IgD-negative memory B cell (primary cell): ENCODE data around the gene FBXL17. TPM values are rescaled to one million over a fixed set of nuclear protein-coding genes. Genes with fewer than 3 reads are reported as not detected.
A peak's percentile ranks its signal among the peaks of the same experiment; 100 is the strongest.
"Not testable (repeated sequence)": the region's sequence is repeated elsewhere in the genome, so short reads cannot be mapped to it uniquely, and the experiment has no call there.

ENCODE experiments used
- H3K27ac Mint-ChIP-seq, 3 donors: one replicate each; pipeline ENCODE4 v1.8.0; 2020 to 2022; ENCODE audit warnings: mild to moderate bottlenecking in 3 of 3, mixed read lengths in 3 of 3, moderate library complexity in 1 of 3
- H3K27me3 Mint-ChIP-seq: one replicate; pipeline ENCODE4 v1.8.0; 2021; ENCODE audit warnings: mixed read lengths
- H3K36me3 Mint-ChIP-seq: one replicate; pipeline ENCODE4 v1.8.0; 2020; ENCODE audit warnings: mild to moderate bottlenecking, mixed read lengths
- H3K4me1 Mint-ChIP-seq, 3 donors: one replicate each; pipeline ENCODE4 v1.8.0; 2020 to 2022; ENCODE audit warnings: mixed read lengths in 3 of 3, mild to moderate bottlenecking in 1 of 3
- H3K4me3 Mint-ChIP-seq, 4 donors: one replicate each; pipeline ENCODE4 v1.8.0; 2020 to 2022; ENCODE audit warnings: mild to moderate bottlenecking in 4 of 4, mixed read lengths in 4 of 4, moderate library complexity in 3 of 4
- H3K9me3 Mint-ChIP-seq, 3 donors: one replicate each; pipeline ENCODE4 v1.8.0; 2020 to 2021; ENCODE audit warnings: mixed read lengths in 3 of 3, mild to moderate bottlenecking in 1 of 3
- polyA plus RNA-seq: library from polyadenylated mRNA; unstranded; fragments of 300-500 nt; fragmentation: Illumina TruSeq; gene quantifications from one replicate; pipeline ENCODE4 v1.2.3, GENCODE V29; 2021

The FBXL17 gene
- polyA plus RNA-seq, 1 donor from 2014 or later, result 4.7 TPM

DNA sequence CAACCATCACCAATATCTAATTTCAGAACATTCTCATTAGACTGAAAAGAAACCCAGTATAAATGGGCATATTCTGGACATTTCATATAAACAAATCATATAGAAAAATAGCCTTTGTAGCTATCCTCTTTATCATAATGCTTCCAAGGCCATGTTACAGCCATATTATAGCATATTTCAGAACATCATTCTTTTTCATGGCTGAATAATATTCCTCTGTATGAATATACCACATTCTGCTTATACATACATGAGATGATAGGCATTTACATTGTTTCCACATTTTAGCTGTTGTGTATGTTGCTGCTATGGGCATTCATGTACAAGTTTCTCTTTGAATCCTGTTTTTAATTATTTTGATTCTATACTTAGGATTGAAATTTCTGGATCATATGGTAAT, 167.0 kb downstream of the FBXL17 start:
- Mint-ChIP-seq H3K9me3 (peaks cover 3 to 10% (median 6%) of the 10 kb centered on the region in 3 donors), H3K4me1 (no peaks in the 10 kb centered on the region), H3K36me3 (peaks cover 25% of the 10 kb centered on the region), H3K27me3 (no peaks in the 10 kb centered on the region), H3K4me3 (no peak overlapping the region), H3K27ac (no peak overlapping the region)

DNA sequence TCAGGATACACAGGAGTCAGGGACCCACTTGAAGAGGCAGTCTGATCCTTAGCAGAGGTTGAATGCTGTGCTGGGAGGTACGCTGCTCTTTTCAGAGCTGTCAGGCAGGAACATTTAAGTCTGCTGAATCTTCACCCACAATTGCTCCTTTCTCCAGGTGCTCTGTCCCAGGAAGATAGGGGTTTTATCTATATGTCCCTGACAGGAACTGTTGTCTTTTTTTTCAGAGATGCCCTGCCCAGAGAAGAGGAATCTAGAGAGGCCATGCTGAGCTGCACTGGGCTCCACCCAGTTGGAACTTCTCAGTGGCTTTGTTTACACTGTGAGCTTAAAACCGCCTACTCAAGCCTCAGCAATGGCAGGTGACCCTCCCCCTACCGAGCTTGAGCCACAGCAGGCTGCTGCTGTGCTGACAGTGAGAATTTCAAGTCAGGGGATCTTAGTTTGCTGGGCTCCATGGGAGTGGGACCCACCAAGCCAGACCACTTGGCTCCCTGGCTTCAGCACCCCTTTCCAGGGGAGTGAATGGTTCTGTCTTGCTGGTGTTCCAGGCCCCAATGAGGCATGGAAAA, 169.0 kb downstream of the FBXL17 start:
- Mint-ChIP-seq H3K27ac (no peak overlapping the region), H3K36me3 (peaks cover 16% of the 10 kb centered on the region), H3K4me1 (peaks cover 0 to 4% (median under 1%) of the 10 kb centered on the region in 3 donors), H3K4me3 (no peak overlapping the region), H3K9me3 (peaks cover 4 to 10% (median 4%) of the 10 kb centered on the region in 3 donors), H3K27me3 (no peaks in the 10 kb centered on the region)

DNA sequence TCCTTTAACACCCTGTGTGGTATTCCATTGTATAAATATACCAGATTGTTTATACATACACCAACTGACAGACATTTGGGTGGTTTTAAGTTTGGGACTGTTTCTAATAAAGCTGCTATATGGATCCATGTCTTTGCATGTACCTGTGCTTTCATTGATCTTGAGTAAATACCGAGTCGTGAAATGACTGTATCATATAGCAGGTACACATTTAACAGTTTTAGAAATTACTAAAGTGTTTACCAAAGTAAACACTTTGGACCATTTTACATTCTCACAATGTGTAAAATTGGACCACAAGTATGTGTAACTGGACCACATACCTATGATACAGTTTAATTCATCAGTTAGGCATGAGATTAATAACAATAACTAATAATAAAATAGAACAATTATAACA, 175.2 kb downstream of the FBXL17 start:
- peaks cover 0 to 4% (median 2%) of the 10 kb centered on the region in 3 donors for H3K9me3 Mint-ChIP-seq
- H3K36me3 Mint-ChIP-seq, result no peaks in the 10 kb centered on the region
- H3K27ac Mint-ChIP-seq, result no peak overlapping the region

DNA sequence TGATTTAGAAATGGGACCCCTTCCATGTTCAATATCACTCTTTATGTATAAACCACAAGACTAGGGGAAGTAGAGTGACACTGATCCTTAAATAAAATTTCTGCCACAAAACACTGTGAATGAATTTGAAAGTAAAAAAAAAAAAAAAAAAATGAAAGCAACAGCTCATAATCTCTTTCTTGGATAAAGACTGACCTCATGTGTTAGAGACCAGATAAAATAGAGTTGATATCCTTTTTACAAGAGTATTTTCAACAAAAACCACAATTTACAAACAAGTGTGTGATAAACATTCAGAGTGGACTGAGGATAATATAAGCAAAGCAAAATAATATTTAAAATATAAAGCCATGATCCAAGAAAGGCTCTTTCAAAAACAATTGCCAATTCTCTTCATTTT, 180.2 kb downstream of the FBXL17 start:
- H3K27ac Mint-ChIP-seq, result no peak overlapping the region
- H3K9me3 Mint-ChIP-seq, result no peaks in the 10 kb centered on the region
- H3K4me3 Mint-ChIP-seq, result no peak overlapping the region
- no peaks in the 10 kb centered on the region for H3K27me3 Mint-ChIP-seq
- no peaks in the 10 kb centered on the region for H3K36me3 Mint-ChIP-seq
- no peaks in the 10 kb centered on the region for H3K4me1 Mint-ChIP-seq

More for the DNA sequence above, 175.2 kb downstream of the FBXL17 start:
- H3K4me3 Mint-ChIP-seq, result no peak overlapping the region
- H3K27me3 Mint-ChIP-seq, result no peaks in the 10 kb centered on the region
- H3K4me1 Mint-ChIP-seq, result peaks cover 0 to 5% (median 4%) of the 10 kb centered on the region in 3 donors

DNA sequence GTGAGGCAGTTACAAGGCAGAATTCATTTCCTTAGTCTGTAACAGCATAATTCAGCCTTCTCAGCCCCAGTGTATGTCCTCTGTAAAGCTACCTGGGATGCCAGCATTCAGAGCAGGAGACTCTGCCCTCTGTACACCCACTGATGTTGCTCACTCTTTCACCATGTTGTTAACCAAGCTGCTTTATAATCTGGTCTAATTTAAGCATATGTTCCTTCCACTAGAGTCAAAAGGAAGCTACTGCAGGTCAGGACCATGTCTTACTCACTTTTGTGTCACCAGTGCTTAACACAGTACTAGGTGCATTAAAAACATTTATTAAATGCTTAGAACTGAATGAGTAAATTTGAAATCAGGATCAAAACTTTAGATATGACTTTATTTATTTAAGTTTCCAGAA, 185.6 kb downstream of the FBXL17 start:
- H3K9me3 Mint-ChIP-seq, result no peaks in the 10 kb centered on the region
- no peak overlapping the region for H3K4me3 Mint-ChIP-seq
- no peaks in the 10 kb centered on the region for H3K4me1 Mint-ChIP-seq
- H3K36me3 Mint-ChIP-seq, result no peaks in the 10 kb centered on the region
- no peak overlapping the region for H3K27ac Mint-ChIP-seq
- H3K27me3 Mint-ChIP-seq, result no peaks in the 10 kb centered on the region

DNA sequence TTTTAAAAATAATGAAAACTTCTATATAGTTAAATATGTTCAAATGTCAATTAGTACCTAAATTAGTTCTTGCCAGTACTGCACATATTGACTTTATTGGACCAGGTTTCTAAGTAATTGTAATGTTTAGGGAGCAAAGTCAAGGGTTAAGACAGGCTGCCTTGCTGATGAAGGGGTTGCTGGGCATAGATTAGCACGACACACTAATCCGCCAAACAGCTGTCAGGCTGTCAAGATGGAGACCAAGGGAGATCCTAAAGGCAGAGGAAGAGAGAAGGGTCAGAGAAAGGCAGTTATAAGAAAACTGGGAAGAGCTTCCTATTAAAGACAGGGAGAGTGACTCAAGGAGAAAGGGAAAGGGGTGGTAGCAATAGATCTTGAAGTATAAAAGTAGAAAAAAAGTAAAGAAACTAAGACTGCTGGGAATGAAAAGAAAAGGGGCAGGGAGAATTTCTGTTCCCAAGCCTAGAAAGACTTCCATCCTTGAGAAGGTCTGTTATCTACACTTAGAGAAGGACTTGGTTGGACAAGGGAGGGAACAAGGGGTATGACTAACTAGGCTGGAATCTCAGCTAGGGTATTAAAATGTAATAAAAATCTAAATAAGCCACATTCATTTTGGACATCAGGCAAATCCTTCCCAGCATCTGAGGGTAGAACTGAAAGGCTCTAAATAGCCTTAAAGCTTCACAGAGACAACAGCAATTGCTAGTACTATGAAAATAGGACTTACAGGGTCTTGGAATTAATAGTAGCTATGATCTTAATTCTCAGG, 188.7 kb downstream of the FBXL17 start:
- no peak overlapping the region for H3K4me3 Mint-ChIP-seq
- H3K9me3 Mint-ChIP-seq, result no peaks in the 10 kb centered on the region
- no peaks in the 10 kb centered on the region for H3K27me3 Mint-ChIP-seq
- H3K27ac Mint-ChIP-seq, result peak overlapping the region in 1 of 3 donors; percentile 69
- H3K4me1 Mint-ChIP-seq, result no peaks in the 10 kb centered on the region
- peaks cover 7% of the 10 kb centered on the region for H3K36me3 Mint-ChIP-seq

DNA sequence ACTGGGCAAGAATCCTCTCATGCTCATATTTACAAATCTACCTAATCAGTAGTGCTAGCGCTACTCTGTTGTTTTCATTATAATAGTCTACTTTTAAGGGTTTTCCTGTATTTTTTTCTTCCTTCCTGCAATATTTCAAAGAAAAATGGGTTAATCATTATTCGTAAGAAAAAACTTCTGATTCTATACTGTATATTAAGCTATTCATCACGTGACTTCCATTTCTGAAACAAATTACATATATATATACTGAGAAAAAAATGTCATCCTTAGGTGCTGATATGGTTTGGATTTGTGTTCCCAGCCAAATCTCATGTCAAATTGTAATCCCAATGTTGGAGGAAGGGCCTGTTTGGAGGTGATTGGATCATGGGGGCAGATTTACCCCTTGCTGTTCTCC, 197.0 kb downstream of the FBXL17 start:
- H3K36me3 Mint-ChIP-seq, result peaks cover 16% of the 10 kb centered on the region
- no peaks in the 10 kb centered on the region for H3K4me1 Mint-ChIP-seq
- H3K27me3 Mint-ChIP-seq, result no peaks in the 10 kb centered on the region
- H3K27ac Mint-ChIP-seq, result no peak overlapping the region
- H3K9me3 Mint-ChIP-seq, result no peaks in the 10 kb centered on the region
- no peak overlapping the region for H3K4me3 Mint-ChIP-seq

DNA sequence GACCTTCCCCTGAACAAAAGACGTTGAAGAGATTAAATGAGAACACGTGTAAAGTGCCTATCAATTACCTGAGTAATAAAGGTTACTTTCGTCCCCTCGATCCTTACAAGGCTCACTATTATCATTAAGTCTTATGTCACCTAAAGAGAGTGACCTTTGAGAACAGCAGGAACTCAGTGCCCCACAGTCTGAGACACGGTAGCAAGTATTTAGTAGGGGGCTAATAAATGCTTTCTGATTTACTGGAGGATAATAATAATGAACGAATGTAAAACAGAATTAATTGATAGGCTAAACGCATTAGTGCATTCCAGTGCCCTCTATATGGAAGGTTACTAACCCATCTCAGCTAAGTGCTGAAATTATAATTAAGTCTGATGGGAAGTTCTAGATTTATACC, 199.9 kb downstream of the FBXL17 start:
- peaks cover 11% of the 10 kb centered on the region for H3K36me3 Mint-ChIP-seq
- H3K4me3 Mint-ChIP-seq, result no peak overlapping the region
- H3K9me3 Mint-ChIP-seq, result no peaks in the 10 kb centered on the region
- no peaks in the 10 kb centered on the region for H3K4me1 Mint-ChIP-seq
- H3K27ac Mint-ChIP-seq, result no peak overlapping the region
- no peaks in the 10 kb centered on the region for H3K27me3 Mint-ChIP-seq

DNA sequence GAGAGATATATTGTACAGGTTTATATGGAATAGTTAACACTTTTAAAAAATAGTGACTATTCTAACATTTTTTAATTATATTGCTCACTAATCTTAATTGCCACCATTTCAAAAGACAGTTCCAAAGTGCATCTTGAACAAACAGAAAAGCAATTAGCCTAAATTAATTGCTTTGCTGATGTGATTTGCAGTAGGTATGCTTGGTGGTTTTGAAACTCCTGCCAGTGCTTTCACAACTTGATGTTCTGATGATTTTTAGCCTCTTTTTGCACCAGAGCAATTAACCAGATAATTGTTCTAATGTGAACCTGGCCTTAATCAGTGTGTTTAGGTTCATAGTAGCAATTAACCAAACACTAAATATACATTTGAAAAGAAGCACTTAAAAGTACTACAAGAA, 207.6 kb downstream of the FBXL17 start:
- Mint-ChIP-seq H3K4me1 (peaks cover 0 to 1% (median 0%) of the 10 kb centered on the region in 3 donors), H3K36me3 (peaks cover 8% of the 10 kb centered on the region), H3K27me3 (no peaks in the 10 kb centered on the region), H3K9me3 (no peaks in the 10 kb centered on the region), H3K4me3 (no peak overlapping the region), H3K27ac (no peak overlapping the region)

DNA sequence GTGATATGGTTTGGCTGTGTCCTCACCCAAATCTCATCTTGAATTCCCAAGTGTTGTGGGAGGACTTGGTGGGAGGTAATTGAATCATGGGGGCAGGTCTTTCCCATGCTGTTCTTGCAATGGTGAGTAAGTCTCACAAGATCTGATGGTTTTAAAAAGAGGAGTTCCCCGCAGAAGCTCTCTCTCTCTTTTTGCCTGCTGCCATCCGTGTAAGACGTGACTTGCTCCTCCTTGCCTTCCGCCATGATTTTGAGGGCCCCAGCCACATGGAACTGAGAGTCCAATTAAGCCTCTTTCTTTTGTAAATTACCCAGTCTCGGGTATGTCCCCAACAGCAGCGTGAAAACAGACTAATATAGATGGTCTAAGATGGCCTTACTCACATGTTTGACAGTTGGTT, 210.1 kb downstream of the FBXL17 start:
- H3K27me3 Mint-ChIP-seq, result no peaks in the 10 kb centered on the region
- peaks cover 8% of the 10 kb centered on the region for H3K36me3 Mint-ChIP-seq
- H3K27ac Mint-ChIP-seq, result no peak overlapping the region
- H3K4me3 Mint-ChIP-seq, result no peak overlapping the region
- peaks cover 0 to 1% (median 0%) of the 10 kb centered on the region in 3 donors for H3K4me1 Mint-ChIP-seq
- H3K9me3 Mint-ChIP-seq, result no peaks in the 10 kb centered on the region

DNA sequence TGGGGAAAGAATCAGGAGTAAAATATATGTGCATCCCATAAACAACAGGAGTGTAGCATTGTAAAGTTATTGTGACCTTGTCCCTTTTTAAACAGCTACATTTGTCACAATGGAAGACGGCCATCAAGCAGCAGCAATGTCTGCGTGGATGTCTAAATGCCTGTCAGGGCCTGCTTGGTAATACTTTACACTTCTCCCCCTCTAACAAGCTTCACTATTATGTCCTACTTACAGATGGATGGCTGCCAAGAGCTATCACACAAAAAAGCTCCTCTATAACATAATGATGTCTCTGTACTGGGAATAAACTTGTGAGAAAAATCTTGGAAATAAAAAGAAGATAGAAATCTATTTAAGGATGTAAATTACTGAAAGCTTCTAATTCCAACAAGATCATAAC, 213.0 kb downstream of the FBXL17 start:
- H3K4me3 Mint-ChIP-seq, result no peak overlapping the region
- no peaks in the 10 kb centered on the region for H3K4me1 Mint-ChIP-seq
- H3K27me3 Mint-ChIP-seq, result no peaks in the 10 kb centered on the region
- no peak overlapping the region for H3K27ac Mint-ChIP-seq
- no peaks in the 10 kb centered on the region for H3K9me3 Mint-ChIP-seq
- H3K36me3 Mint-ChIP-seq, result peaks cover 9% of the 10 kb centered on the region

DNA sequence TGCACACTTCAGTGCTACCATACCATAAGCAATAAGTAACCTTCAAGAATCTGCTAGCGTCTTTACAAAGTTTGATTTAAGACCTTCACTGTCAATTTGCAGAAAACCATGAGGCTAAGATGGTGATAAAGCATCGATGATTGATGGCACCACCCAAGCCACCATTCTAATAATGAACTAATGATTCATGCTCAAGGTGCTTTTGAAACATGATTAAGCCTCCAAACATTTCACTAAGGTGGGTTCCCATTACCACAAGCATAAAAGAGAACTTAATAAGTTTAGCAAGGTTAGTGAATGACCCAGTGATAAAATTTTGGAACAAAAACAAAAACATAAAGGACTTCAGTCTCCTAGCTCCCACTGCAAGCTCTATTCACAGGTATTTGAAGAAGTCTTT, 214.7 kb downstream of the FBXL17 start:
- peaks cover 16% of the 10 kb centered on the region for H3K36me3 Mint-ChIP-seq
- H3K4me1 Mint-ChIP-seq, result no peaks in the 10 kb centered on the region
- H3K4me3 Mint-ChIP-seq, result no peak overlapping the region
- no peaks in the 10 kb centered on the region for H3K27me3 Mint-ChIP-seq
- H3K9me3 Mint-ChIP-seq, result peaks cover 0 to 1% (median 0%) of the 10 kb centered on the region in 3 donors
- H3K27ac Mint-ChIP-seq, result no peak overlapping the region

DNA sequence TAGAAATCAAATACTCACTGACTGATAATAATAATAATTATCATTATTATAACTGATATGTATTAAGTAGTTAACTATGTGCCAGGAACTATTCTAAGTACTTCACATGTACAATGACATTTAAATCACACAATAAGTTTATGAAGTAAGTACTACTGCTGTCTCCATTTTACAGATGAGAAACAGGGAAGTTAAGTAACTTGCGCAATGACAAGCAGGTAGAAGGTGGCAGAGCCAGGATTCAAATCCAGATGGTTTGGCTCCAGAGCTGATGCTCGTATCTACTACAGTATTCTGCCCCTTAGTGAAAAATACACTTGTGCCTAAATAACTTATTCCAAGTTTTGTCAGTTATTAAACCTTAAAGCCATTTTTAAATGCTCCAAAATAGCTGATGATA, 217.3 kb downstream of the FBXL17 start:
- Mint-ChIP-seq H3K36me3 (peaks cover 13% of the 10 kb centered on the region), H3K4me1 (no peaks in the 10 kb centered on the region), H3K27me3 (no peaks in the 10 kb centered on the region), H3K27ac (no peak overlapping the region), H3K4me3 (no peak overlapping the region), H3K9me3 (peaks cover 0 to 1% (median 0%) of the 10 kb centered on the region in 3 donors)

DNA sequence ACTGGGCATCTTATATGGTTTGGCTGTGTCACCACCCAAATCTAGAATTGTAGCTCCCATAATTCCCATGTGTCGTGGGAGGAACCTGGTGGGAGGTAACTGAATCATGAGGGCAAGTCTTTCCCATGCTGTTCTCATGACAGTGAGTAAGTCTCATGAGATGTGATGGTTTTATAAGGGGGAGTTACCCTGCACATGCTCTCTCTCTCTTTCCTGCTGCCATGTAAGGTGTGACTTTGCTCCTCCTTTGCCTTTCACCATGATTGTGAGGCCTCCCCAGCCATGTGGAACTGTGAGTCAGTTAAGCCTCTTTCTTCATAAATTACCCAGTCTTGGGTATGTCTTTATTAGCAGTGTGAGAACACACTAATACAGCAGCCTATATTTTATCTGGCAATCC, 229.0 kb downstream of the FBXL17 start:
- not testable (repeated sequence) for H3K4me3 Mint-ChIP-seq

DNA sequence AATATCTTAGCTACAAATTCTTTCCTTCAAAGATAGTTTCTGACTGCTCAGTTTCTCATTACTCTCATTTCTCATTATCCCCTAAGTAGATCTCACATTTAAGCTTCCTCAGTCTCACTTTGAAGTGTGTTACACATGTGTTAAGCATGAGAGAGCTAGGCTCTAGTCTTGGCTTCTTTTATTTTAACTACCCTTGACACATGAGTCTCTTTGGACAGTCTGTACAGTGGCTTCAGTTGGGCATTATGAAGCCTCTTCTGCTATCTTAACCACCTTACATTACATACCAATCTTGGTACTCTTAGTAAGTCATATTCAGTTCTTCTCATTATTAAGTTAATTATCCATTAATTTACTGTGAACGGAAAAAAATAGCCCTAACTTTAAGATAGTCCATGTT, 232.5 kb downstream of the FBXL17 start:
- Mint-ChIP-seq H3K4me1 (peaks cover 0 to 3% (median 2%) of the 10 kb centered on the region in 3 donors), H3K4me3 (no peak overlapping the region), H3K27me3 (no peaks in the 10 kb centered on the region), H3K27ac (no peak overlapping the region), H3K36me3 (peaks cover 16% of the 10 kb centered on the region), H3K9me3 (no peaks in the 10 kb centered on the region)

More for the DNA sequence above, 229.0 kb downstream of the FBXL17 start:
- H3K36me3 Mint-ChIP-seq, result peaks cover 15% of the 10 kb centered on the region
- not testable (repeated sequence) for H3K27me3 Mint-ChIP-seq, H3K9me3 Mint-ChIP-seq, H3K27ac Mint-ChIP-seq, H3K4me1 Mint-ChIP-seq

DNA sequence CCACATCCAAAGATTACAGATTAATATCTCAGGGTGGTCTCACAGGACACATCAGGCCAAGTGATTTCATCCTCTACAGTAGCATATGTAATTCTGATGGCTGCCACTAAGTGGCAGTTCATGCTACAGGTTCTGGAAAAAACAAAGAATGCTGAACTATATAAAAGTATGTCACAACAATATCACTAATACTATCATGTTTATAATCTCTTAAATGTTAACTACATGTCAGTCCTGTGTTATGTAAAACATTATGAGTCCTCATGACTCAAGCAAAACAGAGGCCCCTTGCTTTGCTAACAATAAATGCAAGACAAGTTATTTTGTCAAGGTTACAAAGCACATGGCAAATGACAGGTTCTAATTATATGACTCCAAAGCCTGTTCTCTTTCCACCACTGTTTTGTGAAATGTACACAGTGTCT, 233.2 kb downstream of the FBXL17 start:
- Mint-ChIP-seq H3K36me3 (peaks cover 12% of the 10 kb centered on the region), H3K27ac (no peak overlapping the region), H3K4me3 (no peak overlapping the region), H3K27me3 (no peaks in the 10 kb centered on the region), H3K4me1 (peaks cover 0 to 3% (median 2%) of the 10 kb centered on the region in 3 donors), H3K9me3 (no peaks in the 10 kb centered on the region)
